ENCODE data around the gene CHRNA9. TPM values are rescaled to one million over a fixed set of nuclear protein-coding genes. Genes with fewer than 3 reads are reported as not detected.

The CHRNA9 gene
- total and polyA plus RNA-seq, 2 donors (not counting 1 experiment from before 2014, with no cell fraction given) = 0.07 TPM; not detected in 1

- ATAC-seq (ENCODE audit: low read depth) (no peak), DNase-seq (no peak)
- peaks cover 0 to 4% (median 0%) of the 10 kb centered on the region in 4 experiments for H3K27me3 ChIP-seq (replicated peaks in 1 of 4; ENCODE audit: control extremely low read depth in 1 of 4, control insufficient read depth in 3 of 4, insufficient read depth in 4 of 4, low read length in 3 of 4)
- Mint-ChIP-seq H3K9me3 (ENCODE audit: insufficient read depth) (no peaks in the 10 kb centered on the region), H3K4me1 (peaks cover 18% of the 10 kb centered on the region), H3K27me3 (peaks cover 2% of the 10 kb centered on the region), H3K4me3 (no peak overlapping the region), H3K27ac (no peak overlapping the region)
- TF ChIP-seq EZH2 (IDR thresholded peaks at IDR 0.05; ENCODE audit: borderline replicate concordance, insufficient read depth, low read depth, low read length, poor library complexity, severe bottlenecking) (no peak), CTCF (IDR thresholded peaks at IDR 0.05) (no peak)
- H4K20me1 ChIP-seq (ENCODE audit: control insufficient read depth, insufficient read depth, low read length, poor library complexity, severe bottlenecking) = no peaks in the 10 kb centered on the region
- no CpG with 5 or more reads among the region's 2 CpGs for WGBS (ENCODE audit: insufficient coverage)
- no peak overlapping the region for H3K4me3 ChIP-seq (ENCODE audit: control extremely low read depth in 1 of 5, extremely low read depth in 1 of 5, insufficient read depth in 1 of 5, low read depth in 2 of 5, low read length in 4 of 5)
- peaks cover 8 to 14% of the 10 kb centered on the region in 2 donors for H3K4me1 ChIP-seq (ENCODE audit: control insufficient read depth in 2 of 2, insufficient read depth in 2 of 2, low read length in 2 of 2)
- intact Hi-C loops (cut with micrococcal nuclease) = loop anchor here (10.0 kb wide), 1 partner anchor 391 kb away; no protein-coding TSS in a partner anchor
- peaks cover 5% of the 10 kb centered on the region for H3K79me2 ChIP-seq (ENCODE audit: control insufficient read depth, insufficient read depth, low read length)
- no peaks in the 10 kb centered on the region for H3K36me3 ChIP-seq (replicated peaks in 1 of 2; ENCODE audit: control extremely low read depth in 1 of 2, control insufficient read depth in 1 of 2, extremely low read depth in 1 of 2, insufficient read depth in 2 of 2, low read length in 1 of 2)
- no peak overlapping the region for H2AFZ ChIP-seq (ENCODE audit: insufficient read depth, low read depth, low read length, poor library complexity, severe bottlenecking)
- CTCF ChIA-PET = interaction anchor here (1.1 to 4.6 kb wide), 3 partner anchors 14 to 268 kb away, joined by 5 to 100 read pairs (median 57); partner anchors contain the start of gene N4BP2
- H3K27ac ChIP-seq (ENCODE audit: low read length in 2 of 2) = no peak overlapping the region
- POLR2A ChIA-PET = no interaction called here
- H3K4me2 ChIP-seq (replicated peaks; ENCODE audit: low read depth, low read length, poor library complexity, severe bottlenecking) = no peak overlapping the region
- no peak overlapping the region for H3K9ac ChIP-seq (ENCODE audit: low read length)
- H3K9me3 ChIP-seq (ENCODE audit: control extremely low read depth in 1 of 3, control insufficient read depth in 2 of 3, insufficient read depth in 1 of 3, low read length in 2 of 3) = no peaks in the 10 kb centered on the region
Observed at GRCh38 chr4:40323866-40324265, 11.3 kb upstream of the CHRNA9 start.

- ATAC-seq (ENCODE audit: low read depth) (peak; percentile 100), DNase-seq (peak; percentile 81)
- Histone ChIP-seq H2AFZ (ENCODE audit: insufficient read depth, low read depth, low read length, poor library complexity, severe bottlenecking) (no peak overlapping the region), H3K36me3 (replicated peaks in 1 of 2; ENCODE audit: control extremely low read depth in 1 of 2, control insufficient read depth in 1 of 2, extremely low read depth in 1 of 2, insufficient read depth in 2 of 2, low read length in 1 of 2) (no peaks in the 10 kb centered on the region), H3K79me2 (ENCODE audit: control insufficient read depth, insufficient read depth, low read length) (peaks cover 5% of the 10 kb centered on the region), H3K9me3 (ENCODE audit: control extremely low read depth in 1 of 3, control insufficient read depth in 2 of 3, insufficient read depth in 1 of 3, low read length in 2 of 3) (no peaks in the 10 kb centered on the region), H3K9ac (ENCODE audit: low read length) (no peak overlapping the region), H3K27me3 (replicated peaks in 1 of 4; ENCODE audit: control extremely low read depth in 1 of 4, control insufficient read depth in 3 of 4, insufficient read depth in 4 of 4, low read length in 3 of 4) (peaks cover 0 to 4% (median 0%) of the 10 kb centered on the region in 4 experiments), H4K20me1 (ENCODE audit: control insufficient read depth, insufficient read depth, low read length, poor library complexity, severe bottlenecking) (no peaks in the 10 kb centered on the region), H3K4me3 (ENCODE audit: control extremely low read depth in 1 of 5, extremely low read depth in 1 of 5, insufficient read depth in 1 of 5, low read depth in 2 of 5, low read length in 4 of 5) (no peak overlapping the region), H3K4me1 (ENCODE audit: control insufficient read depth in 2 of 2, insufficient read depth in 2 of 2, low read length in 2 of 2) (peaks cover 8 to 14% of the 10 kb centered on the region in 2 donors), H3K27ac (ENCODE audit: low read length in 2 of 2) (no peak overlapping the region), H3K4me2 (replicated peaks; ENCODE audit: low read depth, low read length, poor library complexity, severe bottlenecking) (no peak overlapping the region)
- Mint-ChIP-seq H3K4me3 (no peak overlapping the region), H3K27me3 (peaks cover 8% of the 10 kb centered on the region), H3K27ac (peak overlapping the region; percentile 46), H3K4me1 (peaks cover 18% of the 10 kb centered on the region), H3K9me3 (ENCODE audit: insufficient read depth) (no peaks in the 10 kb centered on the region)
- CTCF ChIA-PET = interaction anchor here (0.5 to 4.6 kb wide), 62 partner anchors 9 to 856 kb away, joined by 3 to 100 read pairs (median 5); partner anchors contain the start of genes CHRNA9, N4BP2 and RHOH
- intact Hi-C loops (cut with micrococcal nuclease) = loop anchor here (1.0 to 10.0 kb wide), 4 partner anchors 175 to 858 kb away; partner anchors contain the start of gene N4BP2
- 0% methylated on average over 1 of the region's 2 CpGs for WGBS (ENCODE audit: insufficient coverage)
- POLR2A ChIA-PET = interaction anchor here (0.6 to 1.5 kb wide), 4 partner anchors 8 to 142 kb away, joined by 3 to 6 read pairs (median 4); no protein-coding TSS in a partner anchor
- no peak for TF ChIP-seq EZH2 (IDR thresholded peaks at IDR 0.05; ENCODE audit: borderline replicate concordance, insufficient read depth, low read depth, low read length, poor library complexity, severe bottlenecking)
- peak; percentile 96 for TF ChIP-seq CTCF (IDR thresholded peaks at IDR 0.05)
Observed at GRCh38 chr4:40325406-40326019, 9.6 kb upstream of the CHRNA9 start.
